HG03432 (cell line): ENCODE data around the gene KLB.
A peak's percentile ranks its signal among the peaks of the same experiment; 100 is the strongest.

ENCODE experiments used
- ATAC-seq: cut with Tn5 transposase; IDR thresholded peaks from one replicate; pipeline ENCODE4 v1.9.1; 2021; ENCODE audit warnings: mild to moderate bottlenecking, moderate library complexity; ENCODE audit not compliant: unreplicated experiment

Gene KLB

DNA sequence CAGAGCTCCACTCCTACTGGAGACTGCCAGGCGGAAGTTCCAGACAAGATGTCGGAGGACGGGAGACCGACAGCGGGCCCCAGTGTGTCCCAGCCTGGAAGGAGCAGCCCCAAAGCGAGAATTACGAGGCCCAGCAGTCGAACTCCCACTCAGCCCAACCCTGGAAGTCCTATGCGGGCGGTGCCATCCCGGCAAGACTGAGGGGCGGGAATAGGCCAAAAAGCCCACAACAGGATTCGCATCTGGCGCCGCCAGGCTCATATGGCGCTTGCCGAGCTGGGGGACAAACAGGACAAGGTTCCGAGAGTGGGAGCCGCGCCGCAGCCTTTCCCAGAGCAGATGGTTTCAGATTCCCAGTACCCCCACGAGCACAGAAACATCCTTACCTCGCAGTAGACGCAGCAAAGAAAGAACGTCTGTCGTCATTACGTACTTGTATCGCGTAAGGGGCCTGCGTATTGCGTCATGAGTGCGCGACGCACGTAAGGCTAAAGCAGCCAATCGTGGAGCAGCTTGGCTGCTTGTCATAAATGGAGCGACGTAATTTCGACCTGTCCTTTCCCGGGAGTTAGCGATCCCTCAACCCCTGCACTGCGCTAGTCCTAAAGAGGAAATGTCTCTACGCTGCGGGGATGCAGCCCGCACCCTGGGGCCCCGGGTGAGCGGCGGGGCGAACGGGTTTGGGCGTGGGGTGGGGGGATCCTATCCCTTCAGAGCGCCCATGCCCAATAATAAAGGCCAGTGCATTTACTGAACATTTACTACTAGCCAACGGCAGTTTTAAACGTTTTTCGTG, 52.0 kb downstream of the KLB start, which contains the start of the genes LIAS and RPL9:
LIAS (plus strand) TSS at position 552 of the 796 bp plus-strand sequence; CDS start at position 614, 62 bp downstream.
RPL9 (minus strand) TSS at position 418 of the 796 bp plus-strand sequence. CDS start 483 bp downstream, outside the sequence.
- peak; percentile 86 for ATAC-seq

- no peak for ATAC-seq
These were observed 58.3 kb downstream of the KLB start for GRCh38 chr4:39464886-39465501.

DNA sequence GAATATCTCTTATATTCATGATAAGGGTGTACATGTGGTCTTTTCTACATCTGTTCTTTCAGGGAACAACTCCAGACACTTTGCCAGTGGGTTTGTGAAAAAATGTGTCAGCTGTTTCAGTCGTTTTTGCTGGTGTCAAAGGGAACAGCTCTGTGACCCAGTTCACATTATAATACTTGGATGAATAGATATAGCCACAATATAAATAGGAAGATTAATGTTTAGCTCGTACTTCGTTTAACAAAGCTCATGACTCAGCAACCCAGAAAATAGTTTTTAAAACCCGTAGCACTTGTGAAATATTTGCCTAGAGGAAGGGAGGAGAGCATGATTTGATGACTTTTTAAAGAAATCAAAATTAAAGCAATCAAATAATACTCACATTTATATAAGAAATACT, 60.0 kb downstream of the KLB start:
- no peak for ATAC-seq

DNA sequence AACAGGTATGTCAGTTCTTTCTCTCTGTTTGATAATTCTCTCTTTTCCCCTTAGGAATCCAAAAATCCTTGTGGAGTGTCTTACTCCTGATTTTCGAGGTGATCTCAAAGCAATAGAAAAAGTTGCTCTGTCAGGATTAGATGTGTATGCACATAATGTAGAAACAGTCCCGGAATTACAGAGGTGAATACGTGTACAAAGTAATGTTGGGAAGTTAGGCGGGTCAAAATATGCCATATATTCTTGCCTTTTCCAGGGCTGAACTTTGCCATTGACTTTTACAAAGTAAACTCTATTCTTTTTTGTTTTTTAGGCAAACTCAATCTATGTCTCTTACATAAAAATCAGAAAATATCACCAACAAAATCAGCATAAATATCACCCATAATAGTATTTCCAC, 60.7 kb downstream of the KLB start:
- ATAC-seq: no peak

- ATAC-seq: peak; percentile 76
These were observed 62.8 kb downstream of the KLB start for GRCh38 chr4:39469429-39470077.

- no peak for ATAC-seq
These were observed 63.7 kb downstream of the KLB start for GRCh38 chr4:39470402-39470801.

DNA sequence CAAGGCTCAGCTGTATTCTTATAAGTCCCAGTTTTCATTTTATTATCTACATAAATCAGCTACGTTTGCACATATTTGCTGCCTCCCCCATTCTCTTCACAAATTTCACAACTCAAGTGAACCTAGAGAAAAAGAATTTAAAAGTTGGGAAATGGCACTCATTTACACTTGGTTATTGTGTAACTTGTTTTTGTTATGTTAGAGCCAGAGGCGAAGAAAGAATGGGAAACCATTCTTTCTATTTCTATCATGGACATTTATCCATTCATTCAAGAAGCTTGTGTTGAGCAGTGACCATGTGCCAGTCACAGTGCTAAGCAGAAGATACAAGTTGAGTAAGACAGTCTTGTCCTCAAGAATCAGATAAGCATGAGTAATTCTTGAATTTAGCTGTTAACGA, 65.7 kb downstream of the KLB start:
- ATAC-seq: no peak

DNA sequence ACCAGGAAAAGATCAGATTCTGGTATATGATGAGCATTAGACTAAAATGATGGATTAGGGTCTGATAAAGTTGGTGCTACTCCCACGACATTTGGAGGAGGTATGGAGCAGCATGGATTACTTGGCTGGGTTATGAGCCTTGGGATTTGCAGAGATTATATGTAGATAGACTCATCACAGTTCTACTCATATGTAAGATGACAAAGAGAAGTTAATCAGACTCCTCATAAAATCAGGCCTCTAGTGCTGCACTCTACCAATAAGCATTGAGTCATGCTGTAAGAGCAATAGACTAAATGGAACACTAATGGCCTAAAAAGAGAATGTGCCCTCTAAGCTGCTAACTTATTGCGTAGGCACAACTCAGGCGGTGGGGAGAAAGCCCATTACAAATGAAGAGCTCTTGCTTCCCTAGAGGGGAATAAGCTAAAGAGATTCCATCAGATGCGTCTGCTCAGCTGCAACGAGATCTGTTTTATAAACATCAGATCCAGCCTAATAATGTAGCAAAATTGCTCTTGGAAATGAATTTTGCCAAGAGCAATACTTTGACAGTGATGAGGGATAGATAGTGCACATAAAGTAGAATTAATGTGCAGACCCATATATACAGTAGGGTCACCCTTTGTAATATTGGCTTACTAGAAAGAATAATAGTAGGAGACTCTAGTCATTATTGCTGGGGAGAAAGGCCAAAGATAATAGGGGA, 69.6 kb downstream of the KLB start:
- no peak for ATAC-seq

GRCh38 chr4:39480251-39480650, 73.5 kb downstream of the KLB start:
- no peak for ATAC-seq

DNA sequence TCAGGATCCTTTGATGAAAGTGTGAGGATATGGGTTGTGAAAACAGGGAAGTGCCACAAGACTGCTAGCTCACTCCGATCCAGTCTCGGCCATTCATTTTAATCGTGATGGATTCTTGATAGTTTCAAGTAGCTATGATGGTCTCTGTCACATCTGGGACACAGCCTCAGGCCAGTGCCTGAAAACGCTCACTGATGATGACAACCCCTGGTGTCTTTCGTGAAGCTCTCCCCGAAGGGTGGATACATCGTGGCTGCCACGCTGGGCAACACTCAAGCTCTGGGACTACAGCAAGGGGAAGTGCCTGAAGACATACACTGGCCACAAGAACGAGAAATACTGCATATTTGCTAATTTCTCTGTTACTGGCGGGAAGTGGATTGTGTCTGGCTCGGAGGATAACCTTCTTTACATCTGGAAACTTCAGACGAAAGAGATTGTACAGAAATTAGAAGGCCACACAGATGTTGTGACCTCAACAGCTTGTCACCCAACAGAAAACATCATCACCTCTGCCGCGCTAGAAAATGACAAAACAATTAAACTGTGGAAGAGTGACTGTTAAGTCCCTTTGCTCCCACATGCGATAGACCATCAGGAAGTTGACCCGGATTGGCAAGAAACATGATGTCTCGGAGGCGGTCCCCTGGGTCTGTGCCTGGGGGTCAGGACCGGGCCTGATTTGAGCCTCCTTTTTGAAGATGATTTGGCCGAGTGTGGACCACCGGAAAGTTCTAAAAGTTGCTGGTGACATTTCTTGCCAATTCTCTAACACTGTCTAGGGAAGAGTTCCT, 74.4 kb downstream of the KLB start:
- ATAC-seq: no peak

DNA sequence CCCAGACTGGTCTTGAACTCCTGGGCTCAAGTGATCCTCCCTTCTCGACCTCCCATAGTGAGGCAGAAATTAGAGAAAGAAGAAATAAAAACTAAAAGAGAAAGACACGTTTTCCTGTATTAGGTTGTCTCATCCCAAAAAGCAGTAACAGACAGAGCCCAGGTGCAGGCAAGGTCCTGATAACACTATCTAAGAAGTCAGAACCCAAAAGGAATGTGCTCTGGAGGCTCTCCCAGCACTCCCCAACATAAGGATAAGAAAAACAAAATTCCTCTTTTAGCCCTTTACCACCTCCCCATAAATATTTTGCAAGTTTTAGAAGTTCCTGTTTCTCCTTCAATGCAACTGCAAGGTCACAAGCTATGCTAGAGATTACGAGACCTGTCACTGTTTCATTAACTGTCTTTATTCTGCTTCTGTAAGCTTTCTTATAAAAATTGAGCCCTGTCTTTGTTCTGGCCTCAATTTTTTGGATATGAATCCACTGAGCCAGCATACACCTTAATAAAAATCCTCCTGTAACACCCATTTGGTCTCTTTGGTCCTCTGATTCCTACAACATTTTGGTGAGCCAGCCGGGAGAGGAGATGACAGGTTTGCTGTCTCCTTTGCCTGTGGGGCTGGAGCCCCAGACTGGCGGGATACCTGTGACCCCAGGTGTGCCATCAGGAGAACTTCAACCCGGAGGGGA, 78.0 kb downstream of the KLB start:
- no peak for ATAC-seq

DNA sequence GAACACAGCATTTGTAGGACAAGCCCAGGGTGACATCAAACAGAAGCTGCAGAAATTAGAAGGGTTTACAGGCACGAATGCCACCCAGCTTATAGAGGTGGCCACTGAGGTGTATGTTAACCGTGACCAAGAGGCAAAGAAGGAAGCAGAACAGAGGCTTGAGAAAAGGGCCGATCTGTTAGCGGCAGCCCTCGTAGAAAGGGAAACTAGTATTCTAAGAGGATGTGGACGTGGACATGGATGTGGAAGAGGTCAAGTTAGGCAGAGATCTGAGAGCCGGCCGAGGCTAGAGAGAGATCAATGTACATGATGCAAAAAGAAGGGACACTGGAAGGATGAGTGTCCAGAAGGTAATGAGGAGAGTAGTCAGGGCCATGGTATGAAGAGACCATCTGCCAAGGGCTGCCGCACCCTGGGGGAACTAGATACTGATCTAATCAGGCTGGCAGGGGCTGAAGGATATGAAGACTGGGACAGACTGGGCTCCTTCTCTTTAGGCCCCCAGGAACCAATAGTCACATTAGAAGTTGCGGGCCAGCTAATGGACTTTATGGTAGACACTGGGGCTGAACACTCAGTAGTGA, 79.6 kb downstream of the KLB start:
- no peak for ATAC-seq

GRCh38 chr4:39490322-39490721, 83.6 kb downstream of the KLB start:
- no peak for ATAC-seq

- ATAC-seq: no peak
These were observed 87.6 kb downstream of the KLB start for GRCh38 chr4:39494354-39494753.

GRCh38 chr4:39495446-39496213, 88.9 kb downstream of the KLB start:
- ATAC-seq: no peak

DNA sequence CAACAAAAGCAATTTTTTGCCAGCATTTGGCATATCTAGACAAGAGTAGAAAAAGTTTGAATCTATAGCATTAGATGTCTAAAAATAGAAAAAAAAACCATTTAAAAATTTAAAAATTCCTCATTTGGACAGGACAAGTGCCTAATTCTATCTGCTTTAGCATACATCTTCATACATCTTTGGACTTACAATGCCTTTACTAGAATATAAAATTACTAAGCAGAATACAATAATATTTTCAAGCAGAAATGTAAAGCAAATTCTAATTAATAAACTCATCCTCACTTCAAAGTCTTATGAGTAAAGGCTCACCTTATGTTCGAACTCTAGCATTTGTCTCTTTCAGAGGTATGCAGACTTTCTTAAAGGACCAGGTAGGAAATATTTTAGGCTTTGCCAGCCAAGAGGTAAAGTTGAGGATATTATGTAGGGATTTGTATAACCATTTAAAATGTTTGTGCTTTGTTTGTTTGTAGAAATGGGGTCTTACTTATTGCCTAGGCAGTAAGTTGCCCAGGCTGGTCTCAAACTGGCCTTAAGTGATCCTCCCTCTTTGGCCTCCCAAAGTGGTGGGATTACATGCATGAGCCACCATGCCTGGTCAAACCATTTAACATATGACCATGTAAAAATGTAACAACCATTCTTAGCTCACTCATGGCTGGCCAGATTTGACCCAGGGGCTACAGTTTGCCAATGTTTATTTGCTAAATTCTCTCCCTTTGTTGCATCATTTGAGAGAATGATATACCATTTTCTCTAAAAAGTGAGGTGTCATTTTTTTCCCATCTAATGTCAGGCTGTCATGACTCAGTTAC, 91.4 kb downstream of the KLB start:
- ATAC-seq: no peak

DNA sequence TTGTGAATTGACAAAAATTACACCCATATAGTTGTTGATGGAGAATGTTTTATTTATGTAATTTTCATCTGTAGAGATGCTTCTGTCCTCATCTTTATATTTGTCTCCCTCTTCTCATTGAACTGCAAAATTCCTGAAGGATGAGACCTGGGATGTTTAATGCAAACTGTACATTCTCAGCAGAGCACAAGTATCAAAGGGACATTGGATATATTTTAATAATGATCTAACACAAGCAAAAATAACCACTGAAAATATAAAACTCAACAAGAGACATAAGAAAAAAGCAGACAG, 91.9 kb downstream of the KLB start:
- ATAC-seq: no peak
